ENCODE measurements around the gene TDRD10.

GRCh38 chr1:154490317-154490716 is 11.7 kb upstream of the TDRD10 start:
- TF ChIP-seq FOXA1 (IDR thresholded peaks at IDR 0.05) (no peak), BHLHE40 (IDR thresholded peaks at IDR 0.05; ENCODE audit: borderline replicate concordance) (no peak), HDGF (IDR thresholded peaks at IDR 0.05; ENCODE audit: borderline replicate concordance) (no peak), ARNT (IDR thresholded peaks at IDR 0.05) (no peak), SP1 (IDR thresholded peaks at IDR 0.05) (no peak), ZNF384 (IDR thresholded peaks at IDR 0.05) (no peak), SUZ12 (IDR thresholded peaks at IDR 0.05) (no peak), FOXM1 (IDR thresholded peaks at IDR 0.05; ENCODE audit: borderline replicate concordance) (no peak), PKNOX1 (IDR thresholded peaks at IDR 0.05) (no peak), L3MBTL2 (conservative IDR thresholded peaks at IDR 0.05) (no peak), LEF1 (IDR thresholded peaks at IDR 0.05; ENCODE audit: borderline replicate concordance) (no peak), NFRKB (IDR thresholded peaks at IDR 0.05) (no peak), FOXK2 (IDR thresholded peaks at IDR 0.05) (no peak)

All from HEK293T (cell line).